HEK293 (cell line): ENCODE results near the gene POLR3B.

Source experiments
- ZBTB17 ChIP-seq: fragments of 450-650 bp; formaldehyde crosslinking; IDR thresholded peaks from 2 replicates; pipeline ENCODE4 v1.5.1; 2016; ENCODE audit warnings: missing biosample characterization, missing genetic modification characterization
- ZNF768 ChIP-seq: fragments of 450-650 bp; formaldehyde crosslinking; IDR thresholded peaks from 2 replicates; pipeline ENCODE4 v1.5.1; 2018; ENCODE audit warnings: missing biosample characterization, mild to moderate bottlenecking, missing genetic modification characterization

DNA sequence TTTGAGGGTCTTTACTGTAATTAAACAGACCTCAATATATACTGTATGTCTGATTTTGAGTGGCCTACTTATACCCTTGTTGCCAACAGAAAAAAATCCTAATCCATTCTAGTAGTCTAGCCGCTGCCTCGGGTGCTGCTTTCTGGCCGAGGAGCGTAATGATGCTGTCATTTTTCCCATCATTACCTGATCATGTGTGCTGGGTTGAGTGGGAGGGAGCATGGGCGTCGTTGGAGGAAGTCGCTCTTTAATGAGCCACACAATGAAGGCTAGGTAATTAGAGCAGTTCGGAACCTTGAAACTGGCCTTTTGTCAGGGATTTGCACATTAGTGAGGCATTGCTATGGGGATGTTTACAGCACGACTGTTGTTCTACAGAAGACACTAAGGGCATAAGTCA is 149.1 kb downstream of the POLR3B start:
- no peak for TF ChIP-seq ZNF768 (tag by site-specific recombination)
- TF ChIP-seq ZBTB17 (tag by site-specific recombination), result no peak
